ENCODE measurements around the gene CFAP65. TPM values are rescaled to one million over a fixed set of nuclear protein-coding genes. Genes with fewer than 3 reads are reported as not detected.

Gene CFAP65, protein sequence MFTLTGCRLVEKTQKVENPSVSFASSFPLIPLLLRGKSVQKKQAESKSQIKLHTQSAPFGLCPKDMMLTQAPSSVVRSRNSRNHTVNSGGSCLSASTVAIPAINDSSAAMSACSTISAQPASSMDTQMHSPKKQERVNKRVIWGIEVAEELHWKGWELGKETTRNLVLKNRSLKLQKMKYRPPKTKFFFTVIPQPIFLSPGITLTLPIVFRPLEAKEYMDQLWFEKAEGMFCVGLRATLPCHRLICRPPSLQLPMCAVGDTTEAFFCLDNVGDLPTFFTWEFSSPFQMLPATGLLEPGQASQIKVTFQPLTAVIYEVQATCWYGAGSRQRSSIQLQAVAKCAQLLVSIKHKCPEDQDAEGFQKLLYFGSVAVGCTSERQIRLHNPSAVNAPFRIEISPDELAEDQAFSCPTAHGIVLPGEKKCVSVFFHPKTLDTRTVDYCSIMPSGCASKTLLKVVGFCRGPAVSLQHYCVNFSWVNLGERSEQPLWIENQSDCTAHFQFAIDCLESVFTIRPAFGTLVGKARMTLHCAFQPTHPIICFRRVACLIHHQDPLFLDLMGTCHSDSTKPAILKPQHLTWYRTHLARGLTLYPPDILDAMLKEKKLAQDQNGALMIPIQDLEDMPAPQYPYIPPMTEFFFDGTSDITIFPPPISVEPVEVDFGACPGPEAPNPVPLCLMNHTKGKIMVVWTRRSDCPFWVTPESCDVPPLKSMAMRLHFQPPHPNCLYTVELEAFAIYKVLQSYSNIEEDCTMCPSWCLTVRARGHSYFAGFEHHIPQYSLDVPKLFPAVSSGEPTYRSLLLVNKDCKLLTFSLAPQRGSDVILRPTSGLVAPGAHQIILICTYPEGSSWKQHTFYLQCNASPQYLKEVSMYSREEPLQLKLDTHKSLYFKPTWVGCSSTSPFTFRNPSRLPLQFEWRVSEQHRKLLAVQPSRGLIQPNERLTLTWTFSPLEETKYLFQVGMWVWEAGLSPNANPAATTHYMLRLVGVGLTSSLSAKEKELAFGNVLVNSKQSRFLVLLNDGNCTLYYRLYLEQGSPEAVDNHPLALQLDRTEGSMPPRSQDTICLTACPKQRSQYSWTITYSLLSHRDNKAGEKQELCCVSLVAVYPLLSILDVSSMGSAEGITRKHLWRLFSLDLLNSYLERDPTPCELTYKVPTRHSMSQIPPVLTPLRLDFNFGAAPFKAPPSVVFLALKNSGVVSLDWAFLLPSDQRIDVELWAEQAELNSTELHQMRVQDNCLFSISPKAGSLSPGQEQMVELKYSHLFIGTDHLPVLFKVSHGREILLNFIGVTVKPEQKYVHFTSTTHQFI (N-terminal part only)
- total RNA-seq (not detected), polyA plus RNA-seq (under 1 TPM; under 0.01 to 0.10 (median under 0.01) TPM)

DNA sequence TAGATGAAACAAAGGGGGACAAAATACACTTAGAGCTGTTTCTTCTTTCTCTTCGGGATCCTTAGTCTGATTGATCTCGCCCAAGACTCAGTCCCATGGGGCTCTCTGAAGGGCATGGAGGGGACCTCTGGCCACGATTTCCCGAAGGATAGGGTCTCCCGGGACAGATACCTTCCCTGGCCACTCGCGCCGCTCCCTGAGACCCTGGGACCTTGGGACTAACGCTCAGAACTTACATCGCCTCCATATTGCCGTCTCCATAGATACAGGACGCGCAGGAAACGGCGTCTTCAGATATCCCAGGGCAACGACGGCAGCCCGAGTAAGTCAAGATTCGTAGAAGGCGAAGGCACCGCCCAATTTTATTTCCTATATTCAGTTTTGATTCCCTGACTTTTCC lies at the start of gene CFAP65:
Gene CFAP65 (minus strand): TSS at position 265 of the 400 bp plus-strand sequence. CDS start 2,468 bp downstream, outside the sequence.
- intact Hi-C loops (cut with DNase I) = no loop called here
- H3K4me3 ChIP-seq = no peak within 1 kb of the TSS
- no peak for DNase-seq
- no peaks in the 10 kb centered on the region for H3K36me3 ChIP-seq
- peaks cover 0 to 8% (median 0%) of the 10 kb centered on the region in 4 donors for H3K4me1 ChIP-seq
- WGBS, 2 donors = 2 to 3% methylated on average over 21 of the region's 21 CpGs
- H3K9me3 ChIP-seq = no peaks in the 10 kb centered on the region
- no peak within 1 kb of the TSS for H3K27ac ChIP-seq
- TF ChIP-seq, protein P1, sequence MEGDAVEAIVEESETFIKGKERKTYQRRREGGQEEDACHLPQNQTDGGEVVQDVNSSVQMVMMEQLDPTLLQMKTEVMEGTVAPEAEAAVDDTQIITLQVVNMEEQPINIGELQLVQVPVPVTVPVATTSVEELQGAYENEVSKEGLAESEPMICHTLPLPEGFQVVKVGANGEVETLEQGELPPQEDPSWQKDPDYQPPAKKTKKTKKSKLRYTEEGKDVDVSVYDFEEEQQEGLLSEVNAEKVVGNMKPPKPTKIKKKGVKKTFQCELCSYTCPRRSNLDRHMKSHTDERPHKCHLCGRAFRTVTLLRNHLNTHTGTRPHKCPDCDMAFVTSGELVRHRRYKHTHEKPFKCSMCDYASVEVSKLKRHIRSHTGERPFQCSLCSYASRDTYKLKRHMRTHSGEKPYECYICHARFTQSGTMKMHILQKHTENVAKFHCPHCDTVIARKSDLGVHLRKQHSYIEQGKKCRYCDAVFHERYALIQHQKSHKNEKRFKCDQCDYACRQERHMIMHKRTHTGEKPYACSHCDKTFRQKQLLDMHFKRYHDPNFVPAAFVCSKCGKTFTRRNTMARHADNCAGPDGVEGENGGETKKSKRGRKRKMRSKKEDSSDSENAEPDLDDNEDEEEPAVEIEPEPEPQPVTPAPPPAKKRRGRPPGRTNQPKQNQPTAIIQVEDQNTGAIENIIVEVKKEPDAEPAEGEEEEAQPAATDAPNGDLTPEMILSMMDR (IDR thresholded peaks at IDR 0.05) = no peak
- TF ChIP-seq POLR2AphosphoS5 (IDR thresholded peaks at IDR 0.05) = no peak
- no peak for TF ChIP-seq EP300 (IDR thresholded peaks at IDR 0.05)
- no peak for TF ChIP-seq POLR2A (IDR thresholded peaks at IDR 0.05)
- H3K27me3 ChIP-seq = peaks cover 12 to 88% (median 34%) of the 10 kb centered on the region in 3 donors

DNA sequence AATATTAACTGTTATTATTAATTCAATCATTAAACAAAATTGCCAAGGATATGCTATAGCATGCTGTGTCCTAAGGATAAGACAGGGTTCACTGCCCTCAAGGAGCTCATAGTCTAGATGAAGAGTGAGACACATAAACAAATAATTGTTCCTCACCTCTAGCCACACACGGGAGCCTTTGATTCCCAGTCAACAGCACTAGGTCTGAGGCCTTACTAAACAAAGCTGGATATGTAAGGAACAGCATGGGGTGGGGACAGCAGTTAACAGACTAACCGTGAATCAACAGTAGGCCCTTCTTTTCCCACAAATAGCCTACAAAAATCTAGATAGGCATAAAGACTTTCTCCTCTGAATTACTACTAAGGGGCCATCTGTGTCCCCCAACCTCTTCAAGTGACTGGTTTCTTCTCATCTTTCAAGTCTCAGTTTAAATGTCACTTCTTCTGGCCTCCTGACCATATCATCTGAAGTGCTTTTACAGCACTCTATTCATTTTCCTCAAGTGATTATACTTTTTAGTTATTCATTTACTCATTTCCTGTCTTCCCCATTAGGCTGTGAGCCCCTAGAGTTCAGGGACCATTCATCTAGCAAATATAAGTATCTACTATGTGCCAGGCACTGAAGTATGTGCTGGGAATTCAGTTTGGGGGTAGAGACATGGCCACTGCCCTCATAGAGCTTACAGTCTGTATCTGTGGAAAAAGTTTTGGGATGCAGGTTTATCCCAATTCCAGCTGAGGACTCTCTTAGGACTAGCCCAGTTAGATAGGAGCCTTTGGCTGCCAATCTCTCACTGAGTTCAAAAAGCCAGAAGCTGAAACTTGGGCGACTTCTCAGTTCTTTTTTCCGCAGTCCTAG lies 49.4 kb upstream of the CFAP65 start:
- intact Hi-C loops (cut with DNase I) = no loop called here
- Histone ChIP-seq H3K9me3 (no peaks in the 10 kb centered on the region), H3K27ac (no peak overlapping the region), H3K27me3 (no peaks in the 10 kb centered on the region), H3K4me1 (no peaks in the 10 kb centered on the region), H3K36me3 (peaks cover 0 to 6% (median 0%) of the 10 kb centered on the region in 4 donors), H3K4me3 (no peak overlapping the region)
- TF ChIP-seq POLR2A (IDR thresholded peaks at IDR 0.05) = no peak
- WGBS, 2 donors = 47 to 73% methylated on average over 4 of the region's 4 CpGs
- DNase-seq = no peak

GRCh38 chr2:219089330-219089729 lies 48.0 kb upstream of the CFAP65 start:
- 98% methylated on average over 4 of the region's 4 CpGs for WGBS, 2 donors

GRCh38 chr2:219087848-219088247 lies 46.5 kb upstream of the CFAP65 start:
- DNase-seq = no peak
- Histone ChIP-seq H3K4me1 (no peaks in the 10 kb centered on the region), H3K36me3 (no peaks in the 10 kb centered on the region), H3K27me3 (no peaks in the 10 kb centered on the region), H3K9me3 (no peaks in the 10 kb centered on the region), H3K27ac (no peak overlapping the region), H3K4me3 (no peak overlapping the region)
- intact Hi-C loops (cut with DNase I) = no loop called here
- WGBS, 2 donors = 98% methylated on average over 1 of the region's 1 CpG
- TF ChIP-seq EP300 (IDR thresholded peaks at IDR 0.05) = no peak
- TF ChIP-seq, protein P1 (IDR thresholded peaks at IDR 0.05) = no peak
- no peak for TF ChIP-seq POLR2AphosphoS5 (IDR thresholded peaks at IDR 0.05)
- TF ChIP-seq POLR2A (IDR thresholded peaks at IDR 0.05) = no peak

More at GRCh38 chr2:219089330-219089729, 48.0 kb upstream of the CFAP65 start:
- DNase-seq = no peak
- intact Hi-C loops (cut with DNase I) = no loop called here
- no peaks in the 10 kb centered on the region for H3K27me3 ChIP-seq
- H3K36me3 ChIP-seq = peaks cover 0 to 6% (median 0%) of the 10 kb centered on the region in 4 donors
- H3K4me3 ChIP-seq = no peak overlapping the region
- no peaks in the 10 kb centered on the region for H3K4me1 ChIP-seq
- no peaks in the 10 kb centered on the region for H3K9me3 ChIP-seq
- no peak overlapping the region for H3K27ac ChIP-seq
- no peak for TF ChIP-seq POLR2AphosphoS5 (IDR thresholded peaks at IDR 0.05)
- TF ChIP-seq POLR2A (IDR thresholded peaks at IDR 0.05) = no peak
- TF ChIP-seq, protein P1 (IDR thresholded peaks at IDR 0.05) = no peak
- TF ChIP-seq EP300 (IDR thresholded peaks at IDR 0.05) = no peak
